Gastroesophageal sphincter (tissue), 3 donors: ENCODE data around the gene MYPN.

ENCODE experiments used
- POLR2A ChIP-seq, 2 donors: fragments of 450-650 bp; IDR thresholded peaks; one replicate each; pipeline ENCODE4 v1.6.1; 2017; ENCODE audit warnings: antibody characterized with exemption in 2 of 2, mild to moderate bottlenecking in 2 of 2, moderate library complexity in 1 of 2
- POLR2AphosphoS5 ChIP-seq: sonication (generic); formaldehyde crosslinking; IDR thresholded peaks from one replicate; pipeline ENCODE4 v1.6.1; 2017; ENCODE audit warnings: antibody characterized with exemption
- TF ChIP-seq, protein P1 (sequence below), 4 experiments: fragments of 200-600 bp in 2 of 4; fragments of 450-650 bp in 2 of 4; sonication (generic) in 1 of 4; IDR thresholded peaks; one replicate each; pipeline ENCODE4 v1.5.1; 2017 to 2019; ENCODE audit warnings: antibody characterized with exemption in 4 of 4, mild to moderate bottlenecking in 2 of 4, moderate library complexity in 2 of 4

DNA sequence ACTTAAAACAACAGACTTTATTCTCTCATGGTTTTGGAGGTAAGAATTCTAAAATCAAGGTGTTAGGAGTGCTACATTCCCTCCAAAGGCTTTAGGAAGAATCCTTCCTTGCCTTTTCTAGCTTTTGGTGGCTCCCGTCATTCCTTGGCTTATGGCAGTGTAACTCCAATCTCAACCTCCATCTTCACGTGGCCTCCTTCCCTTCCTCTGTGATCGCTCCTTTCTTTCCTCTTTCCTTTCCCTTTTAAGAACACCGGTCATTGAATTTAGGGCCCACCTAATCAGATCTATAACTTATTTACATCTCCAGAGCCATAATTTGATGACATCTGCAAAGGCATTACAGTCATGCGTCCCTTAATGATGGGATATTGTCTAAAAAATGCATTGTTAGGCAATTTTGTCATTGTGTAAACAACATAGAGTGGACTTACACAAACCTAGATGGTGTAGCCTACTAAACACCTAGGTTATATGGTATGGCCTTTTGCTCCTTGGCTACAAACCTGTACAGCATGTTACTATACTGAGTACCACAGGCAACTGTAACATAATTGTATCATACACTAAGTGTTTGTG is 28.3 kb upstream of the MYPN start:
- TF ChIP-seq, protein P1, sequence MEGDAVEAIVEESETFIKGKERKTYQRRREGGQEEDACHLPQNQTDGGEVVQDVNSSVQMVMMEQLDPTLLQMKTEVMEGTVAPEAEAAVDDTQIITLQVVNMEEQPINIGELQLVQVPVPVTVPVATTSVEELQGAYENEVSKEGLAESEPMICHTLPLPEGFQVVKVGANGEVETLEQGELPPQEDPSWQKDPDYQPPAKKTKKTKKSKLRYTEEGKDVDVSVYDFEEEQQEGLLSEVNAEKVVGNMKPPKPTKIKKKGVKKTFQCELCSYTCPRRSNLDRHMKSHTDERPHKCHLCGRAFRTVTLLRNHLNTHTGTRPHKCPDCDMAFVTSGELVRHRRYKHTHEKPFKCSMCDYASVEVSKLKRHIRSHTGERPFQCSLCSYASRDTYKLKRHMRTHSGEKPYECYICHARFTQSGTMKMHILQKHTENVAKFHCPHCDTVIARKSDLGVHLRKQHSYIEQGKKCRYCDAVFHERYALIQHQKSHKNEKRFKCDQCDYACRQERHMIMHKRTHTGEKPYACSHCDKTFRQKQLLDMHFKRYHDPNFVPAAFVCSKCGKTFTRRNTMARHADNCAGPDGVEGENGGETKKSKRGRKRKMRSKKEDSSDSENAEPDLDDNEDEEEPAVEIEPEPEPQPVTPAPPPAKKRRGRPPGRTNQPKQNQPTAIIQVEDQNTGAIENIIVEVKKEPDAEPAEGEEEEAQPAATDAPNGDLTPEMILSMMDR (IDR thresholded peaks at IDR 0.05) = no peak
- TF ChIP-seq POLR2A (IDR thresholded peaks at IDR 0.05) (no peak), POLR2AphosphoS5 (no peak)
